ENCODE measurements around the gene NECTIN2.
"Not testable (repeated sequence)": the region's sequence is repeated elsewhere in the genome, so short reads cannot be mapped to it uniquely, and the experiment has no call there.

Gene NECTIN2

DNA sequence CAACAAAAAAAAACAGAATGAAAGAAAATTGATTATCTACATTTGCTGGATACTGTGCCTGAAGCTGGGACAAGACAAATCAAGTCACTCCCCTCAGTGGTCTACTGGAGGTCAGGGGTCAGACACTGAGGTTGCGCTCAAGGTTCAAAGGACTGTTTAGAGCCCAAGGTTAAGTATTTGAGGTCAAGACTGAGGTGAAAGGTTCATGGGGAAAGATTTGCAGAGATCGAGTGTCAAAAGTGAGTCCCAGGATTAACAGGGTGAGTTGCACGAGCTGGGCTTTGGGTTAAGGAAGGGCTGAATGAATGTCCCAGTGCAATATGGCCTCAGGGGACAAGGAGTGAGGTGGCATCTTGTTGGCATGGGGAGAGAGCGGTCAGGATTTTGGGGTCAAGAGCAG is 41.6 kb downstream of the NECTIN2 start:
- no peak for DNase-seq

- DNase-seq, result not testable (repeated sequence)
Measured at GRCh38 chr19:44888335-44888734, 42.2 kb downstream of the NECTIN2 start.

DNA sequence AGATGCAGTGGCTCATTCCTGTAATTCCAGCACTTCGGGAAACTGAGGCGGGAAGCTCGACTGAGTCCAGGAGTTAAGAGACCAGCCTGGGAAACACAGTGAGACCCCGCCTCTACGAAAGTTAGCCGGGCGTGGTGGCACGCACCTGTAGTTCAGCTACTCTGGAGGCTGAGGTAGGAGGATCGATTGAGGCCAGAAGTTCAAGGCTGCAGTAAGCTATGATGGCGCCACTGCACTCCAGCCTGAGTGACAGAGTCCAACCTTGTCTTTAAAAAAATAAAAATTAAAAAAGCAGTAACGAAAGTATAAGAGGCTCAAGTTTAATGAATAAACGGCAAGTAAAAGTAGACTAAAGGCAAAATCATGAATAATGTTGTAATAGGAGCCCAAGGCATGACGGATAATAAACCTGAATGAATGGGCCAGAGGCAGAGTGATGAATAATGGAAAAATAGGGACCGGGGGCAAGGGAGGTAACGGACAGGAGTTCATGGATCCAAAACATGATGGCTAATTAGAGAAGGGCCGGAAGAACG is 43.8 kb downstream of the NECTIN2 start:
- no peak for DNase-seq

DNA sequence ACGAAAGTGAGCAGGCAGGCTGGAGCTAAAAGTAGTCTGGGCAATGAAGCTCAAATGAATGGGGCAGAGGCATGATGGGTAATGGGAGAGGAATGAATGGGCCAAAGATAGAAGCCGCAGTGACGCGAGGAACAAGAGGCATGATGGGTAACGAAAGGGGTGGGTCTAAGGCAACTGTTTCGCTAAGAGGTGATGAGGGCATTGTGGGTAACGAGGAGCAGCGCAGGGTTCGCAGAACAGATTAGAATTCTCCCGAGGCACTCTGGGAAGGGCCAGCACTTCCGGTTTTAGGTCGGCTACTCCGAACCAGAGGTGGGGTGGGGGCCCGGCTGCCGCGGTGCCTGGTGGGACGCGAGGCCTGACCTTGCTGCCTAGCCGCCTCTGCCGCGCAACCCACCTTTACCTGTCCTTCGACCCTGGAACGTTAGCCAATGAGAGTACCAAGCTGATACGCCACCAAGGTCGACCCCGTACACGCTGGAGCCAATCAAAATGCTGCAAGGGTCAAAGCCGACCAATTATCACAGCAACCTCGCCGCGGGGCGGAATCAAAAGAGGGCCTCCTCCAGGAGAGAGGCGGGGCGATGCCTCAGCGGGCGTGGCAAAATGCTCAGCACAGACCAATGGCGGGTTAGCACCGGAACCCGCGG is 44.4 kb downstream of the NECTIN2 start:
- peak; percentile 100 for DNase-seq

DNA sequence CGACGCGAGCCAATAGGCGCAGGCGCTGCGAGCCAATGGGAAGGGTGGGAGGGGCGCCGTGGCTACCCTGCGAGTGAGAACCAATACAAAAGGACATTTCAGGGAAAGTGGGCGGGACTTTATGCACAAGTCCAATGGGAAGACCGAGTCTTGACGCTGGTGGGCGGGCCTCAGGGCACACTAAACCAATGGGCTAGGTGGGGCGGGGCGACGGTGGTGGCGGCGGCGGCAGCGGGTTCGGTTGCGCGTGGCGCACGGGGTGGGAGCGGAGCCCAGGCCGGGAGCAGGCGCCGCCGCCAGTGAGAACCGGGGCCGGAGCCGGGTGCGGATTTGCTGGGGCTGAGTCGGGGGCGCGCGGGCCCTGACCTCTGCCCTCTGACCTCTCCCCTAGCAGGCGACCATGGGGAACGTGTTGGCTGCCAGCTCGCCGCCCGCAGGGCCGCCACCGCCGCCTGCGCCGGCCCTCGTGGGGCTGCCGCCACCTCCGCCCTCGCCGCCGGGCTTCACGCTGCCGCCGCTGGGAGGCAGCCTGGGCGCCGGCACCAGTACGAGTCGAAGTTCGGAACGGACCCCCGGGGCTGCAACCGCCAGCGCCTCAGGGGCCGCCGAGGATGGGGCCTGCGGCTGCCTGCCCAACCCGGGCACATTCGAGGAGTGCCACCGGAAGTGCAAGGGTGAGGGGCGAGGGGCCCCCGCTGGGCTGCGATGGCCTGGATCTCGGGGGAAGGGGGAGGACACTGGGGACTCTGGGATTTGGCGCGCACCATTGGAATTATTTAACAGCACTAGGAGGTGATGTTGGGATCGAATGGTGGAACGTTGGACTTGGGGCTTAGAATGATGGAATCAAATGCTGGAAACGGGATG is 45.2 kb downstream of the NECTIN2 start, which contains the start of gene TOMM40:
TSS of gene TOMM40 (plus strand) at position 239 of the 867 bp plus-strand sequence. CDS start at position 401, 162 bp downstream.
- DNase-seq, result peak; percentile 100

- DNase-seq, result no peak
Measured at GRCh38 chr19:44892932-44893331, 46.8 kb downstream of the NECTIN2 start.

DNA sequence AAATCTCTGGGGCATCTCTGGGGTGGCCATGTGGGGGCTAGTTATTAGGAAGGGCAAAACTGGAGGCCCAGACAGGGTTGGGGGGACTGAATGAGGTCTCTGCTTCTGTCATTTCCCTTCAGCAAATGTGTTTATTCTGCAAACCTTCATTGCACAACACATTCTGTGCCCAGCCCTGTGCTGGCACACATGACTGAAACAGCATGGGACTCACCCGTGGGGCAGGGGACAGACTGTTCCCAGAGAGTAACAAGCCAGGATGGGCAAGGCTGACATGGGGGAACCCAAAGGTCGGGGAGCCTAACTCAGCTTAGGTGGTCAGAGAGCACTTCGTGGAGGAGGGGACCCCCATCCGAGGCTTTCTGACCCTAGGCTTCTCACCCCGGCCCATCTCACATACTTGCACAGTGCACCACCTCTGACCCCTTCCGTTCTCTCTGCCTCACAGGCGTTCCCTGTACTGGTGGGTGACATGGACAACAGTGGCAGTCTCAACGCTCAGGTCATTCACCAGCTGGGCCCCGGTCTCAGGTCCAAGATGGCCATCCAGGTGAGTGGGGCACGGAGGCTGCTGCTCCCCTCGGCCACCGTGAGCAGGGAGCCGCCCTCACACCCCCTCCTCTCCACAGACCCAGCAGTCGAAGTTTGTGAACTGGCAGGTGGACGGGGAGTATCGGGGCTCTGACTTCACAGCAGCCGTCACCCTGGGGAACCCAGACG is 47.4 kb downstream of the NECTIN2 start:
- no peak for DNase-seq

DNA sequence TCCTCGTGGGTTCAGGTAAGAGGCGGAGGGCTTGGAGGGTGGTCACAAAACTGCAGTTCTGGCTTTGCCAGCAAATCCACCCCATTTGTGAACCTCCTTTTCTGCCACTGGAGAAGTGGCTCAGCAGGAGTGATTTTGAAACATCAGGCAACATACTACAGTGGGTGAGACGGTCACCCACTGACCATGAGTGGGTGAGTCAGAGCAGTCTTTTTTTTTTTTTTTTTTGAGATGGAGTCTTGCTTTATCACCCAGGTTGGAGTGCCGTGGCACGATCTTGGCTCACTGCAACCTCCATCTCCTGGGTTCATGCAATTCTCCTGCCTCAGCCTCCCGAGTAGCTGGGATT is 47.9 kb downstream of the NECTIN2 start:
- DNase-seq, result peak; percentile 21

GRCh38 chr19:44894946-44895345 is 48.8 kb downstream of the NECTIN2 start:
- DNase-seq, result no peak

DNA sequence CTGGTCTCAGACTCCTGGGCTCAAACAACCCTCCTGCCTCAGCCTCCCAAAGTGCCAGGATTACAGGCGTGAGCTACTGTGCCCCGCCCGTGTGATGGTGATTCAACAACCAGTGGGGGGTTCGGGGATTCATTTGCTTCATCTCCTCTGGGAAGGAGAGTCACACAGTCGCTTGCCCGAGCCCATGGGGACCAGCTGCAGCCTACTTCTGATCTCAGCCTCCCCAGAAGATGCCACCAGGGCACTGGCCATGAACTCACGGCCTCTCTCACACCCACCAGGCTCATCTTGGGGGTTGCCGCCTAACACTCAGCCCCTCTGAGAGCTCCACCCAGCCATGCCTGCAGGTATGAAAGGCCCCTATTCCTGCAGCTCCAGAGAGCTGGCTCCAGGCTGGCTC is 51.7 kb downstream of the NECTIN2 start:
- no peak for DNase-seq

DNA sequence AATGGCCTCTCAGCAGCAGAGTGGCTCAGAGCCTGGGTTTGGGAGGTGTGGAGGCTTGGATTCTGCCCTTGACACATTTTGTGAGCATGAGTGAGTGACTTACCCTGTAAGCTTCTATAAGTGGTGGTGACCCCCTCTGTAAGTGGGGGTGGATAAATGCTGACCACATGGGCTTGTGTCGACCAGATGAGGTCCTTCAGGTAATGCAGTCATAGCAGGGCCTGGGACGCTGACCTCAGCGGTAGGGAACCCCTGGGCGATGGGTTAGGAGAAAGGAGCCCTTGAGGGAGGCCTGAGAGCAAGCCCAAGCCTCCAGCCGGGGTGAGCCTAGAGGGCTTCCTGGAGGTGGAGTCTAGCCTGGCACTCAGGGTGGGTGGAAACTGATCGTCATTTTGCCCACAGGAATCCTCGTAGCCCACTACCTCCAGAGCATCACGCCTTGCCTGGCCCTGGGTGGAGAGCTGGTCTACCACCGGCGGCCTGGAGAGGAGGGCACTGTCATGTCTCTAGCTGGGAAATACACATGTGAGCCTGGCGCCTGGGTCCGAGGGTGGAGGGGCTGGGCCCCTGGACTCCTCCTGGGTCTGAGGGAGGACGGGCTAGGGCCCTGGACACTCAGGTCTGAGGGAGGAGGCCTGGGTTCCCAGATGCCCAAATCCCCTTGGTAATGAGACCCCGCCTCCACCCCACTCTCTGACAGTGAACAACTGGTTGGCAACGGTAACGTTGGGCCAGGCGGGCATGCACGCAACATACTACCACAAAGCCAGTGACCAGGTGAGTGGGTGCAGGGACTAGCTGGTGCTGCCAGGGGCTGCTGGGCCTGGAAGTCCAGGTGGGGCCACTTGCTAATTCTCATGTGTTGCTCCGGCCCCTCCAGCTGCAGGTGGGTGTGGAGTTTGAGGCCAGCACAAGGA is 54.5 kb downstream of the NECTIN2 start:
- no peak for DNase-seq

DNA sequence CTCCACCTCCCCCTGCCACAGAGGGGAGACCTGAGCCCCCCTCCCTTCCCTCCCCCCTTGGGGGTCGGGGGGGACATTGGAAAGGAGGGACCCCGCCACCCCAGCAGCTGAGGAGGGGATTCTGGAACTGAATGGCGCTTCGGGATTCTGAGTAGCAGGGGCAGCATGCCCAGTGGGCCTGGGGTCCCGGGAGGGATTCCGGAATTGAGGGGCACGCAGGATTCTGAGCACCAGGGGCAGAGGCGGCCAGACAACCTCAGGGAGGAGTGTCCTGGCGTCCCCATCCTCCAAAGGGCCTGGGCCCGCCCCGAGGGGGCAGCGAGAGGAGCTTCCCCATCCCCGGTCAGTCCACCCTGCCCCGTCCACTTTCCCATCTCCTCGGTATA is 57.1 kb downstream of the NECTIN2 start:
- DNase-seq, result no peak

- peak; percentile 66 for DNase-seq
Measured at GRCh38 chr19:44903602-44904425, 57.7 kb downstream of the NECTIN2 start.

- DNase-seq, result peak; percentile 32
Measured at GRCh38 chr19:44904426-44904994, 58.4 kb downstream of the NECTIN2 start.

- DNase-seq, result no peak
Measured at GRCh38 chr19:44905437-44906160, 59.5 kb downstream of the NECTIN2 start, which contains the start of gene APOE. APOE (plus strand) TSS chr19:44905796; CDS start chr19:44906625, 829 bp downstream.

DNA sequence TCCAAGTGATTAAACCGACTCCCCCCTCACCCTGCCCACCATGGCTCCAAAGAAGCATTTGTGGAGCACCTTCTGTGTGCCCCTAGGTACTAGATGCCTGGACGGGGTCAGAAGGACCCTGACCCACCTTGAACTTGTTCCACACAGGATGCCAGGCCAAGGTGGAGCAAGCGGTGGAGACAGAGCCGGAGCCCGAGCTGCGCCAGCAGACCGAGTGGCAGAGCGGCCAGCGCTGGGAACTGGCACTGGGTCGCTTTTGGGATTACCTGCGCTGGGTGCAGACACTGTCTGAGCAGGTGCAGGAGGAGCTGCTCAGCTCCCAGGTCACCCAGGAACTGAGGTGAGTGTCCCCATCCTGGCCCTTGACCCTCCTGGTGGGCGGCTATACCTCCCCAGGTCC is 61.5 kb downstream of the NECTIN2 start:
- no peak for DNase-seq

DNA sequence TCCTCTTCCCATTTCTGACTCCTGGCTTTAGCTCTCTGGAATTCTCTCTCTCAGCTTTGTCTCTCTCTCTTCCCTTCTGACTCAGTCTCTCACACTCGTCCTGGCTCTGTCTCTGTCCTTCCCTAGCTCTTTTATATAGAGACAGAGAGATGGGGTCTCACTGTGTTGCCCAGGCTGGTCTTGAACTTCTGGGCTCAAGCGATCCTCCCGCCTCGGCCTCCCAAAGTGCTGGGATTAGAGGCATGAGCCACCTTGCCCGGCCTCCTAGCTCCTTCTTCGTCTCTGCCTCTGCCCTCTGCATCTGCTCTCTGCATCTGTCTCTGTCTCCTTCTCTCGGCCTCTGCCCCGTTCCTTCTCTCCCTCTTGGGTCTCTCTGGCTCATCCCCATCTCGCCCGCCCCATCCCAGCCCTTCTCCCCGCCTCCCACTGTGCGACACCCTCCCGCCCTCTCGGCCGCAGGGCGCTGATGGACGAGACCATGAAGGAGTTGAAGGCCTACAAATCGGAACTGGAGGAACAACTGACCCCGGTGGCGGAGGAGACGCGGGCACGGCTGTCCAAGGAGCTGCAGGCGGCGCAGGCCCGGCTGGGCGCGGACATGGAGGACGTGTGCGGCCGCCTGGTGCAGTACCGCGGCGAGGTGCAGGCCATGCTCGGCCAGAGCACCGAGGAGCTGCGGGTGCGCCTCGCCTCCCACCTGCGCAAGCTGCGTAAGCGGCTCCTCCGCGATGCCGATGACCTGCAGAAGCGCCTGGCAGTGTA is 62.2 kb downstream of the NECTIN2 start:
- DNase-seq, result no peak

GRCh38 chr19:44908836-44909261 is 62.8 kb downstream of the NECTIN2 start:
- DNase-seq, result no peak

- DNase-seq, result no peak
Measured at GRCh38 chr19:44909775-44910174, 63.7 kb downstream of the NECTIN2 start.

Measured in MV-4-11 (cell line).